Inflammatory macrophage treated with lipopolysaccharide for 4 hours (primary cell): Measurements from ENCODE around the gene TNFRSF19.
A peak's percentile ranks its signal among the peaks of the same experiment; 100 is the strongest.
"Not testable (repeated sequence)": the region's sequence is repeated elsewhere in the genome, so short reads cannot be mapped to it uniquely, and the experiment has no call there.

ENCODE experiments used
- DNase-seq: peaks from one replicate; pipeline ENCODE4 v3.0.0-alpha.2; 2020

Gene TNFRSF19

GRCh38 chr13:23658929-23659541 lies 88.8 kb downstream of the TNFRSF19 start:
- no peak for DNase-seq

- no peak for DNase-seq
These were observed 90.0 kb downstream of the TNFRSF19 start for GRCh38 chr13:23660249-23660648.

- DNase-seq = no peak
These were observed 96.4 kb downstream of the TNFRSF19 start for GRCh38 chr13:23666582-23666981.

DNA sequence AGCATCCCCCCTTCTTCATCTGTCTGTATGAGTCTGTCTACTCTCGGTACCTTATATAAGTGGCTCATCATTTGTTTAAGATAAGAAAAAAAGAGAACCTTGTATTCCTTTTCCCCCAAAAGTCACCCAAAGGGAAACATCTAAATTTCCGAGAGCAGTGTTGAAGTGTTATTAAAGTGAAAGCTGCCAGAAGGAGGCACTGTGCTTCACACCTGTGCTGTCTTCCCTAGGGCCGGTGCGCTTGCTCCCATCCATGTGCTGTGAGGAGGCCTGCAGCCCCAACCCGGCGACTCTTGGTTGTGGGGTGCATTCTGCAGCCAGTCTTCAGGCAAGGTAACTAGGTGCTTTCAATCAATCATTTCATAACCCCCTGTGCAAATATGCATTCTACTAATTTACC lies 97.5 kb downstream of the TNFRSF19 start:
- DNase-seq = no peak

GRCh38 chr13:23668562-23668961 lies 98.3 kb downstream of the TNFRSF19 start:
- no peak for DNase-seq

DNA sequence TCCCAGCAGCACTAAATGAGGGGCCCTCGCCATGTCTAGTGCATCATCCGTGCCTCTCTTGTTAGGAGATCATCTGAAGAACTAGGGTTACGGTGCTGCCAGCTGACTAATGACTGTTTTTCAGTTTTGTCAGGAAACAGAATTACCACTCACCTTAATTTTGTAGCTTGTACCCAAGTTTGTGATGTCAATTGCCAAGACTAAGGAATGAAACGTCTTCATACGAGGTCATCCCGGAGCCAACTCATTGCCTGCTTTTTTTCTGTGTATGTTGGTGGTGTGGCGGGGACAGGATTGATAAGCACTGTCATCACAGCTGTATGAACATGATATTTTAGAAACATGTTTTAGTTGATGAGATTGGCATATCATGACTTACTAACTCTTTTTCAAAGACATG lies 100.6 kb downstream of the TNFRSF19 start:
- no peak for DNase-seq

GRCh38 chr13:23671377-23671776 lies 101.2 kb downstream of the TNFRSF19 start:
- DNase-seq = no peak

GRCh38 chr13:23671897-23672296 lies 101.7 kb downstream of the TNFRSF19 start:
- DNase-seq = peak; percentile 62

DNA sequence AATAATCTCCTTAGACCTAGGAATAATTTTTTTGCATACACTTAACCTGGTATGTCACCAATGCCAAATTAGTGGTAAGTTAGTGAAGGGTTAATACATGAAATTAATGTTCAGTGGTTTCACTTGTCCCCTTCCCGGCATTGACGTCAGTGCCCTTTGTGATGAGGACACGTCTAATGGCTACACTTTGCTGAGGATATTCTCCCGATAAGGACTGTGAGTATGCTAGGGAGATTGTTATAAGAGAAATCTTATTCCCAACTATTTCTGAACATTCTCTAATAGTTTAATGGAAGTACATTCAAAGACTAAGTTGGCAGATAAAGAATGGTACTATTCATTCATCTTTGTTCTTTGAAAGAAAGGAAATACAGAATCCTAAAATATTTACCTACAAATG lies 102.4 kb downstream of the TNFRSF19 start:
- DNase-seq = no peak

DNA sequence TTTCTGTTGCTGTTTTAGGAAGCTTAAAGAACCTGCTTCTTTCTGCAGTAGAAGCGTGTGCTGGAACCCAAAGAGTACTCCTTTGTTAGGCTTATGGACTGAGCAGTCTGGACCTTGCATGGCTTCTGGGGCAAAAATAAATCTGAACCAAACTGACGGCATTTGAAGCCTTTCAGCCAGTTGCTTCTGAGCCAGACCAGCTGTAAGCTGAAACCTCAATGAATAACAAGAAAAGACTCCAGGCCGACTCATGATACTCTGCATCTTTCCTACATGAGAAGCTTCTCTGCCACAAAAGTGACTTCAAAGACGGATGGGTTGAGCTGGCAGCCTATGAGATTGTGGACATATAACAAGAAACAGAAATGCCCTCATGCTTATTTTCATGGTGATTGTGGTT lies 103.1 kb downstream of the TNFRSF19 start:
- DNase-seq = no peak

DNA sequence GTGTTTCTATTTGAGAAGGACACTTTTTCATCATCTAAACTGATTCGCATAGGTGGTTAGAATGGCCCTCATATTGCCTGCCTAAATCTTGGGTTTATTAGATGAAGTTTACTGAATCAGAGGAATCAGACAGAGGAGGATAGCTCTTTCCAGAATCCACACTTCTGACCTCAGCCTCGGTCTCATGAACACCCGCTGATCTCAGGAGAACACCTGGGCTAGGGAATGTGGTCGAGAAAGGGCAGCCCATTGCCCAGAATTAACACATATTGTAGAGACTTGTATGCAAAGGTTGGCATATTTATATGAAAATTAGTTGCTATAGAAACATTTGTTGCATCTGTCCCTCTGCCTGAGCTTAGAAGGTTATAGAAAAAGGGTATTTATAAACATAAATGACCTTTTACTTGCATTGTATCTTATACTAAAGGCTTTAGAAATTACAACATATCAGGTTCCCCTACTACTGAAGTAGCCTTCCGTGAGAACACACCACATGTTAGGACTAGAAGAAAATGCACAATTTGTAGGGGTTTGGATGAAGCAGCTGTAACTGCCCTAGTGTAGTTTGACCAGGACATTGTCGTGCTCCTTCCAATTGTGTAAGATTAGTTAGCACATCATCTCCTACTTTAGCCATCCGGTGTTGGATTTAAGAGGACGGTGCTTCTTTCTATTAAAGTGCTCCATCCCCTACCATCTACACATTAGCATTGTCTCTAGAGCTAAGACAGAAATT lies 103.8 kb downstream of the TNFRSF19 start:
- no peak for DNase-seq

GRCh38 chr13:23674795-23675640 lies 104.8 kb downstream of the TNFRSF19 start:
- no peak for DNase-seq

DNA sequence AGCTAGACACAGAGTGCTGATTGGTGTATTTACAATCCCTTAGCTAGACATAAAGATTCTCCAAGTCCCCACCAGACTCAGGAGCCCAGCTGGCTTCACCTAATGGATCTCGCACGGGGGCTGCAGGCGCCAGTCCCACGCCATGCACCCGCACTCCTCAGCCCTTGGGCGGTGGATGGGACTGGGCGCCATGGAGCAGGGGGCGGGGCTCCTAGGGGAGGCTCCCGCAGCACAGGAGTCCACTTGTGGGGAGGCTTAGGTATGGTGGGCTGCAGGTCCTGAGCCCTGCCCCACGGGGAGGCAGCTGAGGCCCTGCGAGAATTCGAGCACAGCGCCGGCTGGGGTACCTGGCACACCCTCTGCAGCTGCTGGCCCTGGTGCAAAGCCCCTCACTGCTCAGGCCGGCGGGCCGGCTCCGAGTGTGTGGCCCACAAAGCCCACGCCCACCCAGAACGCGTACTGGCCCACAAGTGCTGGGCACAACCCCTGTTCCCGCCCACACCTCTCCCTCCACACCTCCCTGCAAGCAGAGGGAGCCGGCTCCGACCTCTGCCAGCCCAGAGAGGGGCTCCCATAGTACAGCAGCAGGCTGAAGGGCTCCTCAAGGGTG lies 107.6 kb downstream of the TNFRSF19 start:
- not testable (repeated sequence) for DNase-seq

DNA sequence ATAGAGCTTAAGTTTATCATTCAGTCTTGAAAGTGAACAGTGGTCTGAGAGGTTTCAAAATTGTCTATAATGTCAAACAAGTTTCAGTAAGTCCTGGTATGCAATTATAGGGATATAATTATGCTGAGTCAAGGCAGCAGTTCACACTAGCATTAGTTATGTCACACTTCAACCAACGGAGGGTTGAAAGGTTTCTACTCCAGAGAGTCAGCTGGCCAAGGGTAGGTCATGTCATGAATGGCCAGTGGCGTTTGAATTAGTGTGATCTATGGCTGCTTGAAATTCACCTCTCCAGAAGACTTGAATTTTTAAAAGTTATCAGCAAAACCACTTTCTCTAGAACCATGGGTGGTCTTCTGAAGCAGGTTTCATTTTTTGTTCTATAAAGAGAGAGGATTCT lies 108.6 kb downstream of the TNFRSF19 start:
- DNase-seq = no peak

DNA sequence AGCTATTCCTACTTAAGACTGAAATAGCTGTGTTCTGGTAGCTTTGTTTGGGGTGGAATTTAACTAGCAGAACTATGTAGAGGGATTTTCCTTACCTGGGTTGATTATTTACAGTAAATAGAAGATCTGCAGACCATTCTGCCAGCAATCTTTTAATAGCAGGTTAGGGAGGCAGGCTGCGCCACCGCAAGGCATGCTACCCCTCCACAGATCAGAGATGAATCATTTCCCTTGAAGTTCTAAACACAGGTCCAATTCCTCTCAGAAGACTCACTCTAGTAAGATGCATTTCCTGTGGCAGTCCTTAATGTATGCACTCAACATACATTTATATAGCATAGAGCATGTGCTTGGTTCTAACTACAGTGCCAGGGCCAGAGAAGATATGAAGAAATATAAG lies 109.0 kb downstream of the TNFRSF19 start:
- DNase-seq = no peak

- no peak for DNase-seq
These were observed 110.8 kb downstream of the TNFRSF19 start for GRCh38 chr13:23680845-23681669.

GRCh38 chr13:23683084-23683483 lies 112.9 kb downstream of the TNFRSF19 start:
- DNase-seq = no peak

- no peak for DNase-seq
These were observed 114.4 kb downstream of the TNFRSF19 start for GRCh38 chr13:23684647-23685046.

GRCh38 chr13:23685416-23685815 lies 115.2 kb downstream of the TNFRSF19 start:
- no peak for DNase-seq

- no peak for DNase-seq
These were observed 116.7 kb downstream of the TNFRSF19 start for GRCh38 chr13:23686948-23687347.

DNA sequence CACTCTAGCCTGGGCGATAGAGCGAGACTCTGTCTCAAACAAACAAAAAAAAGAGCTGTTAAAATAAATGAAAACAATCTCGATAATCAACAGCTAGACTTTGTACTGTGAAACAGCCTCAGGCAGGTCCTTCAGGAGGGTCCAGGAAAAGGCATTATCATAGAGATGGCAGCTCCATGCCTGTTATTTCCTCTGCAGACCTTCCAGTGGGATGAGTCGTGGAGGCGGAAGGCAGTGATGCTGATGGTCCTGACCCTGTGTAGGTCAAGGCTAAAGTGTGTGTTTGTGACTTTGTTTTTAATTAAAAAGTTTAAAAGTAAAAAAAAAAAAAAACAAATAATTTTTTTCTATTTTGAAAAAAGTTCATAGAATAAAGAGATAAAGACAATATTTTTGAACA lies 117.4 kb downstream of the TNFRSF19 start:
- no peak for DNase-seq

- DNase-seq = no peak
These were observed 118.1 kb downstream of the TNFRSF19 start for GRCh38 chr13:23688336-23688735.
